SK-N-MC (cell line): ENCODE measurements around the gene TTC29.
"Not testable (repeated sequence)": the region's sequence is repeated elsewhere in the genome, so short reads cannot be mapped to it uniquely, and the experiment has no call there.

Source experiments
- DNase-seq: peaks from one replicate; pipeline ENCODE4 v3.0.0-alpha.2; 2011; ENCODE audit warnings: low read depth, low spot score
- H3K27ac ChIP-seq: fragments of 200-600 bp; sonication (generic); 2 replicates; pipeline ENCODE4 v1.5.1; 2016; ENCODE audit warnings: mixed run types
- H3K36me3 ChIP-seq: fragments of 200-600 bp; sonication (generic); 2 replicates; pipeline ENCODE4 v1.6.1; 2017; ENCODE audit warnings: antibody characterized with exemption, low read length, mixed read lengths; ENCODE audit not compliant: insufficient read depth
- H3K4me3 ChIP-seq: fragments of 200-600 bp; sonication (generic); 2 replicates; pipeline ENCODE4 v1.5.1; 2016
- H3K9ac ChIP-seq: fragments of 200-600 bp; sonication (generic); 2 replicates; pipeline ENCODE4 v1.8.0; 2017; ENCODE audit warnings: mixed run types, mixed read lengths; ENCODE audit not compliant: insufficient read length
- H3K9me3 ChIP-seq: fragments of 200-600 bp; sonication (generic); 2 replicates; pipeline ENCODE4 v1.6.1; 2017; ENCODE audit warnings: low read depth, mild to moderate bottlenecking, antibody characterized with exemption, low read length, moderate library complexity, mixed read lengths
- EZH2 ChIP-seq: fragments of 200-600 bp; sonication (generic); IDR thresholded peaks from one replicate; pipeline ENCODE4 v1.6.1; 2017; ENCODE audit warnings: antibody characterized with exemption
- FOXP2 ChIP-seq: optimal IDR thresholded peaks from 2 replicates; pipeline ENCODE3; 2011; ENCODE audit warnings: mild to moderate bottlenecking, moderate library complexity; ENCODE audit not compliant: insufficient read depth; ENCODE audit errors: extremely low read length, control extremely low read depth
- POLR2AphosphoS5 ChIP-seq: IDR thresholded peaks from 2 replicates; pipeline ENCODE4 v1.6.1; 2012; ENCODE audit warnings: mild to moderate bottlenecking, low read depth, low read length, borderline replicate concordance

Gene TTC29

GRCh38 chr4:146739182-146739581 is 206.5 kb downstream of the TTC29 start:
- H3K36me3 ChIP-seq: no peaks in the 10 kb centered on the region
- H3K9ac ChIP-seq: no peak overlapping the region
- H3K4me3 ChIP-seq: no peak overlapping the region
- TF ChIP-seq POLR2AphosphoS5: no peak
- TF ChIP-seq FOXP2: no peak
- TF ChIP-seq EZH2: no peak
- no peak for DNase-seq
- H3K9me3 ChIP-seq: no peaks in the 10 kb centered on the region
- H3K27ac ChIP-seq: no peak overlapping the region

DNA sequence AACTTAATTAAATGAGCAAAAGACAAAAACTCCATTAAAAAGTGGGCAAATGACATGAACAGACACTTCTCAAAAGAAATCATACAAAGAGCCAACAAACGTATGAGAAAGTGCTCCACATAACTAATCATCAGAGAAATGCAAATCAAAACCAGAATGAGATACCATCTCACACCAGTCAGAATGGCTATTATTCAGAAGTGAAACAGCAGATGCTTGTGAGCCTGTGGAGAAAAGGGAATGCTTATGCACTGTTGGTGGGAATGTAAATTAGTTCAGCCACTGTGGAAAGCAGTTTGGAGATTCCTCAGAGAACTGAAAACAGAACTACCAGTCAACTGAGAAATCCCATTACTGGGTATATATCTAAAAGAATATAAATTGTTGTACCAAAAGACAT is 222.1 kb downstream of the TTC29 start:
- H3K9me3 ChIP-seq, H3K9ac ChIP-seq, H3K4me3 ChIP-seq, DNase-seq, H3K27ac ChIP-seq, H3K36me3 ChIP-seq: not testable (repeated sequence)

DNA sequence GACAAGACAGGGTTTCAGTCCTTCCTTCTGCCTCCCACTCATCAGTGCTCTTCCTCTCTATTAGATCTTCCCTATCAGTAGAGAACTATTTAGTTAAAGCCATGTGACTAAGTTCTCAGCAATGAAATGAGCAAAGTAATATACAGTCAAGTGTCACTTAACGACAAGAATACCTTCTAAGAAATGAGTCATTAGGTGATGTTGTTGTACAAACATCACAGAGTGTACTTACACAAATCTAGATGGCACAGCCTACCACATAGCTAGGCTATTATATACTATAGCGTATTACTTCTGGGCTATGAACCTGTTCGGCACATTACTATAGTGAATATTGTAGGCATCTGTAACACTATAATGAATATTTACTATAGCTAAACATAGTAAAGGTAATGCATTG is 235.7 kb downstream of the TTC29 start:
- no peak overlapping the region for H3K9ac ChIP-seq
- H3K9me3 ChIP-seq: no peaks in the 10 kb centered on the region
- no peak overlapping the region for H3K27ac ChIP-seq
- DNase-seq: no peak
- TF ChIP-seq POLR2AphosphoS5 (no peak), FOXP2 (no peak), EZH2 (no peak)
- no peak overlapping the region for H3K4me3 ChIP-seq
- no peaks in the 10 kb centered on the region for H3K36me3 ChIP-seq

DNA sequence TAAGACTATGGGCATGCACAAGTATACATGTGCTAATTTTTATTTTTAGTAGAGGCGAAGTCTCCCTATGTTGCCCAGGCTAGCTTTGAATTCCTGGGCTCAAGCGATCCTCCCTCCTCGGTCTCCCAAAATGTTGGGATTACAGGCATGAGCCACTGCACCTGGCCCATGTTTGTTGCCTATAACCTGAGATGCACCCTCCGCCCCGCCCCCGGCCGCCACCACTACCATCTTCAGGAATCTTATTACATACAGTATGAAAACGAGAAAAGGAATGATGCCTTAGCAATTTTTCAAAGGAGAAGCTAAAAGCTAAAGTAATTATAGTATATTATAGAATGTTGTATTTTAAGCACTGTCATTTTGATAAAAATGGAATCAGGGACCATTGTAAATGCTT is 245.8 kb downstream of the TTC29 start:
- DNase-seq: no peak
- Histone ChIP-seq H3K36me3 (no peaks in the 10 kb centered on the region), H3K27ac (no peak overlapping the region), H3K4me3 (no peak overlapping the region), H3K9me3 (no peaks in the 10 kb centered on the region), H3K9ac (no peak overlapping the region)
- TF ChIP-seq FOXP2 (no peak), POLR2AphosphoS5 (no peak), EZH2 (no peak)

- no peak for TF ChIP-seq EZH2
- no peak for TF ChIP-seq POLR2AphosphoS5
- no peak for TF ChIP-seq FOXP2
- DNase-seq: no peak
- Histone ChIP-seq H3K4me3 (no peak overlapping the region), H3K9ac (no peak overlapping the region), H3K36me3 (no peaks in the 10 kb centered on the region), H3K9me3 (no peaks in the 10 kb centered on the region), H3K27ac (no peak overlapping the region; the same call in 1 of the 2 replicates)
Observed at GRCh38 chr4:146674829-146675570, 270.7 kb downstream of the TTC29 start.

- not testable (repeated sequence) for H3K36me3 ChIP-seq, DNase-seq, H3K9ac ChIP-seq, H3K9me3 ChIP-seq, H3K4me3 ChIP-seq, H3K27ac ChIP-seq
Observed at GRCh38 chr4:146663968-146664311, 281.7 kb downstream of the TTC29 start.

DNA sequence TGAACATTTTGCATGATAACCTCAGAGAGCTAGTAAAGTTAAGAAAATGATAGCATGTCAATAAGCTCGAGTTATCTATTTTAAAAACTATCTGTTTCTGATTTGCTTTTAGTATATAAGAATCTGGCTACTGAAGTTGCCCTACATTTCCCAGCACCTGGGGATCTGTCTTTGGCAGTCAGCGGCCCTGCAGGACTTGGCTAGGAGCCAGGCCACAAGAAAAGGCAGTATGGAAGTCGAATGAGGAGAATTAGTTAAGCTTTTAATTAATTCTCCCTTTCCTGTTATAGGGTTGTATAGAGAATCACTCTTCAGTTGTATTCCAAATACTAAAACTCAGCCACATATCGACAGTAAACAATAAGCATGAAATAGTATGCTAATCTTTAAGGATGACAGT is 284.3 kb downstream of the TTC29 start:
- no peak overlapping the region for H3K9ac ChIP-seq

More for the DNA sequence above, 284.3 kb downstream of the TTC29 start:
- Histone ChIP-seq H3K27ac (no peak overlapping the region), H3K4me3 (no peak overlapping the region), H3K36me3 (no peaks in the 10 kb centered on the region), H3K9me3 (no peaks in the 10 kb centered on the region)
- TF ChIP-seq FOXP2 (no peak), POLR2AphosphoS5 (no peak), EZH2 (no peak)
- DNase-seq: no peak
